ENCODE results near the gene GIGYF2.

GIGYF2 gene

GRCh38 chr2:232728785-232729184 lies 31.7 kb downstream of the GIGYF2 start:
- H3K9me3 Mint-ChIP-seq = no peaks in the 10 kb centered on the region
- no peaks in the 10 kb centered on the region for H3K4me1 Mint-ChIP-seq
- H3K36me3 Mint-ChIP-seq (ENCODE audit: low read depth) = peaks cover 67% of the 10 kb centered on the region
- H3K27me3 Mint-ChIP-seq (ENCODE audit: low read depth, poor library complexity) = peaks cover 2% of the 10 kb centered on the region
- DNase-seq = no peak
- no peak overlapping the region for H3K4me3 Mint-ChIP-seq
- no peak overlapping the region for H3K27ac Mint-ChIP-seq
- no peak for TF ChIP-seq CTCF (IDR thresholded peaks at IDR 0.05)

- Mint-ChIP-seq H3K4me1 (no peaks in the 10 kb centered on the region), H3K4me3 (no peak overlapping the region), H3K27me3 (ENCODE audit: low read depth, poor library complexity) (peaks cover 2% of the 10 kb centered on the region), H3K36me3 (ENCODE audit: low read depth) (peaks cover 62% of the 10 kb centered on the region), H3K27ac (peak overlapping the region; percentile 74), H3K9me3 (no peaks in the 10 kb centered on the region)
- no peak for DNase-seq
- TF ChIP-seq CTCF (IDR thresholded peaks at IDR 0.05) = no peak
Observed at GRCh38 chr2:232731470-232731869, 34.3 kb downstream of the GIGYF2 start.

- peak overlapping the region; percentile 68 for H3K27ac Mint-ChIP-seq
- TF ChIP-seq CTCF (IDR thresholded peaks at IDR 0.05) = no peak
- H3K36me3 Mint-ChIP-seq (ENCODE audit: low read depth) = peaks cover 13% of the 10 kb centered on the region
- no peaks in the 10 kb centered on the region for H3K9me3 Mint-ChIP-seq
- no peaks in the 10 kb centered on the region for H3K4me1 Mint-ChIP-seq
- DNase-seq = no peak
- H3K27me3 Mint-ChIP-seq (ENCODE audit: low read depth, poor library complexity) = no peaks in the 10 kb centered on the region
- H3K4me3 Mint-ChIP-seq = no peak overlapping the region
Observed at GRCh38 chr2:232741294-232741693, 44.2 kb downstream of the GIGYF2 start.

- DNase-seq = no peak
- TF ChIP-seq CTCF (IDR thresholded peaks at IDR 0.05) = no peak
- H3K9me3 Mint-ChIP-seq = no peaks in the 10 kb centered on the region
- H3K36me3 Mint-ChIP-seq (ENCODE audit: low read depth) = peaks cover 13% of the 10 kb centered on the region
- no peaks in the 10 kb centered on the region for H3K4me1 Mint-ChIP-seq
- H3K4me3 Mint-ChIP-seq = no peak overlapping the region
- H3K27me3 Mint-ChIP-seq (ENCODE audit: low read depth, poor library complexity) = no peaks in the 10 kb centered on the region
- H3K27ac Mint-ChIP-seq = no peak overlapping the region
Observed at GRCh38 chr2:232741972-232742371, 44.8 kb downstream of the GIGYF2 start.

GRCh38 chr2:232744963-232745362 lies 47.8 kb downstream of the GIGYF2 start:
- Mint-ChIP-seq H3K27me3 (ENCODE audit: low read depth, poor library complexity) (no peaks in the 10 kb centered on the region), H3K36me3 (ENCODE audit: low read depth) (peaks cover 23% of the 10 kb centered on the region), H3K9me3 (no peaks in the 10 kb centered on the region), H3K4me1 (peaks cover 7% of the 10 kb centered on the region), H3K4me3 (no peak overlapping the region), H3K27ac (no peak overlapping the region)
- TF ChIP-seq CTCF (IDR thresholded peaks at IDR 0.05) = no peak
- no peak for DNase-seq

GRCh38 chr2:232748038-232748437 lies 50.9 kb downstream of the GIGYF2 start:
- TF ChIP-seq CTCF (IDR thresholded peaks at IDR 0.05) = no peak
- H3K36me3 Mint-ChIP-seq (ENCODE audit: low read depth) = peaks cover 36% of the 10 kb centered on the region
- peaks cover 7% of the 10 kb centered on the region for H3K4me1 Mint-ChIP-seq
- no peaks in the 10 kb centered on the region for H3K9me3 Mint-ChIP-seq
- DNase-seq = no peak
- H3K27ac Mint-ChIP-seq = no peak overlapping the region
- H3K27me3 Mint-ChIP-seq (ENCODE audit: low read depth, poor library complexity) = no peaks in the 10 kb centered on the region
- no peak overlapping the region for H3K4me3 Mint-ChIP-seq

Measured in nephron progenitor cell (in vitro differentiated cells).